GM12891 (cell line): ENCODE measurements around the gene SLC22A8.

ENCODE experiments used
- PAX5 ChIP-seq: IDR thresholded peaks from 2 replicates; pipeline ENCODE4 v1.6.1; 2011; ENCODE audit warnings: low read length, moderate library complexity, mild to moderate bottlenecking; ENCODE audit not compliant: insufficient read depth, severe bottlenecking
- POLR2A ChIP-seq: IDR thresholded peaks from 2 replicates; pipeline ENCODE4 v1.6.1; 2011; ENCODE audit warnings: low read depth, low read length, control low read depth
- POU2F2 ChIP-seq: IDR thresholded peaks from 2 replicates; pipeline ENCODE4 v1.6.1; 2011; ENCODE audit warnings: low read depth, mild to moderate bottlenecking, control low read depth, low read length, moderate library complexity
- SPI1 ChIP-seq: IDR thresholded peaks from 2 replicates; pipeline ENCODE4 v1.6.1; 2011; ENCODE audit warnings: low read depth, low read length, control low read depth

DNA sequence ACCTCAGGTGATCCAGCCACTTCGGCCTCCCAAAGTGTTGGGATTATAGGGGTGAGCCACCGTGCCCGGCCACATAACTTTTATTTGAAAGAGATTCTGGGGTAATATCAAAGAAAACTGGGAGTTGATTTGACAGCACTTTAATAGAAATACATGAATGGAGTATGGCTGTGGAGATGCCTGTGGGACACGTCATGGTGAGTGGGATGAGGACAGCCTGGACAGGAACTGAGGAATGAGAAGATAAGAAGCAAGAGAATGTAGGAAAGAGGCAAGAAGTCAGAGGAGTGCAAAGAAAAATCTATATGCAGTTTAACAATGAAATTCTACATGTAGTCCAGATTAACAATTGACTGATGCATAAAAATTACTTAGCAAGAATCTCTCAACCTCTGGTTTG, 61.8 kb downstream of the SLC22A8 start:
- TF ChIP-seq SPI1 (no peak), POU2F2 (no peak), POLR2A (no peak), PAX5 (no peak)
